Measurements from ENCODE around the gene CCDC88C. TPM values are rescaled to one million over a fixed set of nuclear protein-coding genes. Genes with fewer than 3 reads are reported as not detected.

Gene CCDC88C
- total RNA-seq, 1 experiment from 2014 or later, result 21.3 TPM

DNA sequence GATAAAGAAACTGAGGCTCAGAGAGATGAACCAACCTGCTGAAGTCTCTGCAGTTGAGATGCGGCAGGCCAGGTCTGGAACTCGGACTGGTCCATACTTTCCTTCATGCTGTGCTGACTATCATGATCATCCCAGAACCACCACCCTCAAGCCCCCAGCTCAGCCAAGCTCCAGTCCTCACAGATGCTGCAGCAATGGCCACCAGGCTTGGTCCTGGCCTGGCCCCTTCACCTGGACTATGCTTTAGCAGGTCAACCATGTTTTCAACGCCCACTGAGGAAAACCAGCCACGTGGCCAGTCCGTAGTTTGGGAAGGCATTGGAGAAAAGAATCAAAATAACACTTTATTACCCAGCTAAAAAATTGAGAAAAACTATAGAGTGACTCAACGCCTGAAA is 174.5 kb downstream of the CCDC88C start:
- DNase-seq (ENCODE audit: low read depth, low spot score) (no peak), ATAC-seq (no peak)
- no peaks in the 10 kb centered on the region for H3K4me1 ChIP-seq (ENCODE audit: control insufficient read depth, insufficient read depth, low read length)
- H3K9me3 ChIP-seq (ENCODE audit: control insufficient read depth, insufficient read depth, low read depth, low read length), result no peaks in the 10 kb centered on the region
- TF ChIP-seq, protein P1, sequence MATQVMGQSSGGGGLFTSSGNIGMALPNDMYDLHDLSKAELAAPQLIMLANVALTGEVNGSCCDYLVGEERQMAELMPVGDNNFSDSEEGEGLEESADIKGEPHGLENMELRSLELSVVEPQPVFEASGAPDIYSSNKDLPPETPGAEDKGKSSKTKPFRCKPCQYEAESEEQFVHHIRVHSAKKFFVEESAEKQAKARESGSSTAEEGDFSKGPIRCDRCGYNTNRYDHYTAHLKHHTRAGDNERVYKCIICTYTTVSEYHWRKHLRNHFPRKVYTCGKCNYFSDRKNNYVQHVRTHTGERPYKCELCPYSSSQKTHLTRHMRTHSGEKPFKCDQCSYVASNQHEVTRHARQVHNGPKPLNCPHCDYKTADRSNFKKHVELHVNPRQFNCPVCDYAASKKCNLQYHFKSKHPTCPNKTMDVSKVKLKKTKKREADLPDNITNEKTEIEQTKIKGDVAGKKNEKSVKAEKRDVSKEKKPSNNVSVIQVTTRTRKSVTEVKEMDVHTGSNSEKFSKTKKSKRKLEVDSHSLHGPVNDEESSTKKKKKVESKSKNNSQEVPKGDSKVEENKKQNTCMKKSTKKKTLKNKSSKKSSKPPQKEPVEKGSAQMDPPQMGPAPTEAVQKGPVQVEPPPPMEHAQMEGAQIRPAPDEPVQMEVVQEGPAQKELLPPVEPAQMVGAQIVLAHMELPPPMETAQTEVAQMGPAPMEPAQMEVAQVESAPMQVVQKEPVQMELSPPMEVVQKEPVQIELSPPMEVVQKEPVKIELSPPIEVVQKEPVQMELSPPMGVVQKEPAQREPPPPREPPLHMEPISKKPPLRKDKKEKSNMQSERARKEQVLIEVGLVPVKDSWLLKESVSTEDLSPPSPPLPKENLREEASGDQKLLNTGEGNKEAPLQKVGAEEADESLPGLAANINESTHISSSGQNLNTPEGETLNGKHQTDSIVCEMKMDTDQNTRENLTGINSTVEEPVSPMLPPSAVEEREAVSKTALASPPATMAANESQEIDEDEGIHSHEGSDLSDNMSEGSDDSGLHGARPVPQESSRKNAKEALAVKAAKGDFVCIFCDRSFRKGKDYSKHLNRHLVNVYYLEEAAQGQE (IDR thresholded peaks at IDR 0.05; ENCODE audit: insufficient read depth in 1 of 2, low read depth in 2 of 2, low read length in 1 of 2), result no peak
- TF ChIP-seq POLR2AphosphoS5 (IDR thresholded peaks at IDR 0.05; ENCODE audit: low read depth, low read length), result no peak
- TF ChIP-seq TCF7L2 (IDR thresholded peaks at IDR 0.05; ENCODE audit: low read depth, low read length), result no peak
- no peak for TF ChIP-seq SIN3A (IDR thresholded peaks at IDR 0.05; ENCODE audit: borderline replicate concordance, insufficient read depth, low read depth, low read length)
- TF ChIP-seq, protein P2, sequence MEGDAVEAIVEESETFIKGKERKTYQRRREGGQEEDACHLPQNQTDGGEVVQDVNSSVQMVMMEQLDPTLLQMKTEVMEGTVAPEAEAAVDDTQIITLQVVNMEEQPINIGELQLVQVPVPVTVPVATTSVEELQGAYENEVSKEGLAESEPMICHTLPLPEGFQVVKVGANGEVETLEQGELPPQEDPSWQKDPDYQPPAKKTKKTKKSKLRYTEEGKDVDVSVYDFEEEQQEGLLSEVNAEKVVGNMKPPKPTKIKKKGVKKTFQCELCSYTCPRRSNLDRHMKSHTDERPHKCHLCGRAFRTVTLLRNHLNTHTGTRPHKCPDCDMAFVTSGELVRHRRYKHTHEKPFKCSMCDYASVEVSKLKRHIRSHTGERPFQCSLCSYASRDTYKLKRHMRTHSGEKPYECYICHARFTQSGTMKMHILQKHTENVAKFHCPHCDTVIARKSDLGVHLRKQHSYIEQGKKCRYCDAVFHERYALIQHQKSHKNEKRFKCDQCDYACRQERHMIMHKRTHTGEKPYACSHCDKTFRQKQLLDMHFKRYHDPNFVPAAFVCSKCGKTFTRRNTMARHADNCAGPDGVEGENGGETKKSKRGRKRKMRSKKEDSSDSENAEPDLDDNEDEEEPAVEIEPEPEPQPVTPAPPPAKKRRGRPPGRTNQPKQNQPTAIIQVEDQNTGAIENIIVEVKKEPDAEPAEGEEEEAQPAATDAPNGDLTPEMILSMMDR (IDR thresholded peaks at IDR 0.05), result no peak
- CTCF ChIA-PET, result no interaction called here
- no peak overlapping the region for H3K4me3 ChIP-seq (ENCODE audit: low read depth in 2 of 2, low read length in 2 of 2)
- no peaks in the 10 kb centered on the region for H3K36me3 ChIP-seq (ENCODE audit: control insufficient read depth, insufficient read depth, low read length)
- no peaks in the 10 kb centered on the region; the same call in 1 of the 2 replicates for H3K27me3 ChIP-seq (ENCODE audit: control insufficient read depth, insufficient read depth, low read length)
- in situ Hi-C loops (cut with HindIII; ENCODE audit: low pct_unique_long_range_greater_than_20kb, low sequenced_read_pairs) (no loop called here), intact Hi-C loops (cut with micrococcal nuclease; ENCODE audit: unreplicated experiment) (no loop called here)
- BruUV-seq (replicated peaks), result no TSS peak
- POLR2A ChIA-PET, result no interaction called here
- H3K27ac ChIP-seq (ENCODE audit: low read length), result no peak overlapping the region

DNA sequence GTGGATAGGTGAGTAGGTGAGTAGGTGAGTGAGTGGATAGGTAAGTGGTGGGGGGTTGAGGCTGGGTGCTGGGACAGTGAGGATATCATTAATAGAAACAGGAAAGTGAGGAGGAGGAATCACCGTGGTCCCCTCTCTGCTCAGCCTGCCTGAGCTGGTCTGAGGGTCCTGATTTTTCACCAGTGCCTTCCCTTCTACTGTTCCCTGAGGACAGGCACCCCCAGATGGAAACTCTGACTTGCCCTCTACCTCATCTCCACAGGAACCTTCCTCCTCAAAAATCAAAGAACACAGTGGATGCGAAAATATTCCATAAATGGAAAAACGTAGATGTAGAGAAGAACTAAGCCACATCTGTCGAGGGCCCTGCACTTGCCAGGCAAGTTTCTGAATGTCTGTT is 175.0 kb downstream of the CCDC88C start:
- Histone ChIP-seq H3K27ac (ENCODE audit: low read length) (no peak overlapping the region), H3K4me1 (ENCODE audit: control insufficient read depth, insufficient read depth, low read length) (no peaks in the 10 kb centered on the region), H3K36me3 (ENCODE audit: control insufficient read depth, insufficient read depth, low read length) (no peaks in the 10 kb centered on the region), H3K9me3 (ENCODE audit: control insufficient read depth, insufficient read depth, low read depth, low read length) (no peaks in the 10 kb centered on the region), H3K27me3 (ENCODE audit: control insufficient read depth, insufficient read depth, low read length) (no peaks in the 10 kb centered on the region; the same call in 1 of the 2 replicates), H3K4me3 (ENCODE audit: low read depth in 2 of 2, low read length in 2 of 2) (no peak overlapping the region)
- in situ Hi-C loops (cut with HindIII; ENCODE audit: low pct_unique_long_range_greater_than_20kb, low sequenced_read_pairs) (no loop called here), intact Hi-C loops (cut with micrococcal nuclease; ENCODE audit: unreplicated experiment) (no loop called here)
- ATAC-seq, result no peak
- TF ChIP-seq, protein P1 (IDR thresholded peaks at IDR 0.05; ENCODE audit: insufficient read depth in 1 of 2, low read depth in 2 of 2, low read length in 1 of 2), result no peak
- TF ChIP-seq, protein P2 (IDR thresholded peaks at IDR 0.05), result no peak
- TF ChIP-seq POLR2AphosphoS5 (IDR thresholded peaks at IDR 0.05; ENCODE audit: low read depth, low read length), result no peak
- no peak for TF ChIP-seq TCF7L2 (IDR thresholded peaks at IDR 0.05; ENCODE audit: low read depth, low read length)
- no peak for TF ChIP-seq SIN3A (IDR thresholded peaks at IDR 0.05; ENCODE audit: borderline replicate concordance, insufficient read depth, low read depth, low read length)
- BruUV-seq (replicated peaks), result no TSS peak
- ChIA-PET CTCF (no interaction called here), POLR2A (no interaction called here)
- no peak for DNase-seq (ENCODE audit: low read depth, low spot score)
